HG03025 (cell line): ENCODE measurements around the gene TOP3A.

Experiments
- ATAC-seq: cut with Tn5 transposase; IDR thresholded peaks from one replicate; pipeline ENCODE4 v1.9.1; 2021; ENCODE audit warnings: mild to moderate bottlenecking, moderate library complexity; ENCODE audit not compliant: unreplicated experiment, low FRiP score

TOP3A gene

GRCh38 chr17:18256351-18256750 is 58.4 kb downstream of the TOP3A start:
- ATAC-seq = no peak

DNA sequence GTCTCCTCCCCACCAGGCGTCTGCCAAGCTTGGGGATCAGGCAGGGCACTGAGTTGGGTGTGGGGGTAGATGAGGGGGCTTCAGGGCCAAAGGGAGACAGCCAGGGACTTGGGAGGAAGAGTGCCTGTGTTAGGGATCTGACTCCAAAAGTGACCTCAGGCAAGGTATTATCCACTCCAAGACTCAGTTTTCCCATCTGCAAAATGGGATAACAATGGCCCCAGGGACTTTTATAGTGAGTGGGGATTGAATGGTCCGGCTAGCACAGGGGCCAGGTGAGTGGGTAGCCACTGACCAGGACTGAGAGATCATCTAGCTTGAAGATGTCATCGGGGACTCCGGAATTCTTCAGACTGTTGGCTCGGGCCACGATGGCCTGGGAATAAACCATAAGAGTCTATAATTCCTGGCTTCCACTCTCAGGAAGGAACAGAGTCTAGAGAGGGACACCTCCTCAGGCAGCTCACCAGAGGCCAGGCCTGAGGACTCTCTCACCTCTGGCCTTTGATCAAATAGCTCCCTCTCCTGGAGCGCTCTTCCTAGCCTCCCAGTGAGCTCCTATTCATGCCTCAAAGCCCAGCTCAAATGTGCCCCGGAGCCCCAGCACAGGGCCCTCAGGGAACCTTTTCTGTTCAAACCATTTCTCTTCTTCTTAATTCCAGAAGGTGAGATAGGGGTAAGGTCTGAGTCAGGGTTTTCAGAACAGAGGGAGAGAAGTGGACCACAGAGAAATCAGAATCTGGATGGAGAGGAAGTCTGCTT is 59.7 kb downstream of the TOP3A start:
- no peak for ATAC-seq

DNA sequence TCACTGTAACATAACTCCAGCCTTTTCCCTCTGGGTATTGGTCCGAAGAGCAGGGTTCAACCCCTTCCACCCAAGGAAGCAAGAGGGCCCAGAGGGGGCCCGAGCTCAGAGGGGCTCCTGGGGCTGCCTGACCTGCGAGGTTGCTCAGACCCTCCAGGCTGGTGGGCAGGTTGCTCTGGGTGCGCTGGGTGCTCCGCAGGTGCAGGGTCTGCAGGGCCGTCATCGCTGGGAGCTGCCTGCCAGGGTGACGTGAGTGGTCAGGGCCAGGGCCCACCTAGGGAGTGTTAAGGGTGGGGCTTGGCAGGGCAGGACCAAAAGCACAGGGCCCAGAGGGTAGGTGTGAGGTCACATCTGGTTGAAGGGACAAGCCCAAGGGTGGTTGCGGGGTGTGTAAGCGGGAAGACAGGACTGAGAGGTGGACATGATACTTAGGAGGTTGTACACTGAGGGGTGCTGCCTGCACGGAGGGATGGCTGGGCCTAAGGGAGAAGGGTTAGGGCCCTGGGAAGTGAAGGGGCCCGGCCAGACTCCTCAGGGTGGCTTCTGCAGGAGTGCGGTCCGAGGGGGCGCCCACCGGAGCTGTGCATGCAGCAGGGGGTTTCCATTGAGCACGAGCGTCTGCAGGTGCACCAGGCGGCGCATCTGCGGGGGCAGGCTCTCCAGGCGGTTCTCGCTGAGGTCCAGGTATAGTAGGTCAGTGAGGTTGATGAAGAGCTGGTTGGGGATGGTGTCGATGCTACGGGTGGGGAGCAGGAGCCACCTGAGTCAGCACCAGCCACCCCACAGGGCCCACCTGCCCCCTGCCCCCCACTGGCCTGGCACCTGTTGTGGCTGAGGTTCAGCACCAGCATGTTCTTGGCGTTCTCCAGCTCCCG is 60.6 kb downstream of the TOP3A start:
- ATAC-seq = no peak

- ATAC-seq = no peak
Observed at GRCh38 chr17:18253187-18253884, 61.5 kb downstream of the TOP3A start.

DNA sequence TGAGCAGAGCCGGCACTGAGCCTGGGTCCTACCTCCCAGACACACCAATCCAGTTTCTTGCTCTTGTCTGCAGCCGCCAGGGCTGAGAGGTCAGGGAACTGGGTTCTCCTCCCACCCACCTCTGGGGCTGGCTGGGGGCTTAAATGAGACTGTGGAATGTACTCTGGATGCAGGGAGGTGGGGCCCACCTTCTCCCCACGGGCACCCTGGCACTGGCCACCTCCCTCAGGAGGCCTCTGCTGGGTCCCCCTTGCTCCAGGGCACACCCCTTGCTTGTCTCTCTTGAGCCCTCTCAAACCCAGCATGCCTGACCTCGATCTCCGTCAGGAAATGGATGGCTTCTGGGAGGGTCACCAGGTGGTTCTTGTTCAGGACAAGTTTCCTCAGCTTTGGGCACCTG is 62.6 kb downstream of the TOP3A start:
- no peak for ATAC-seq

DNA sequence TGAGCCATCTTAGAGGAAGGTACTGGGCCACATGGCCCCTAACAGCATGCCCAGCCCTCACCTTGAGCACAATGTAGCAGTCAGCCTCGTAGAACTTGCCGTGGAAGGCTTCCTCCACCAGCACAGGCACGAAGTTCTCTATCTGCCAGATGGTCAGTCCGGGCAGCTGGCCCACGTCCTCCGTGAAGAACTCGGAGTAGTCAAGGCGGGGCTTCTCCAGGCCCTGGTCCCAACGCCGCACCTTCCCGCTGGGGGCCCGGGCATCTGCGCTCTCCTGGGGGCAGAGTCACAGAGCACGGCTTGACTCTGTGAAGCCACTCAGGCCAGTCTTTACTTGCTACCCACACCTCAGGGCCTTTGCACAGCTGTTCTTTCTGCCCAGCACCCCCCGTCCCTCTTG is 63.6 kb downstream of the TOP3A start:
- no peak for ATAC-seq

- no peak for ATAC-seq
Observed at GRCh38 chr17:18250708-18251107, 64.1 kb downstream of the TOP3A start.

DNA sequence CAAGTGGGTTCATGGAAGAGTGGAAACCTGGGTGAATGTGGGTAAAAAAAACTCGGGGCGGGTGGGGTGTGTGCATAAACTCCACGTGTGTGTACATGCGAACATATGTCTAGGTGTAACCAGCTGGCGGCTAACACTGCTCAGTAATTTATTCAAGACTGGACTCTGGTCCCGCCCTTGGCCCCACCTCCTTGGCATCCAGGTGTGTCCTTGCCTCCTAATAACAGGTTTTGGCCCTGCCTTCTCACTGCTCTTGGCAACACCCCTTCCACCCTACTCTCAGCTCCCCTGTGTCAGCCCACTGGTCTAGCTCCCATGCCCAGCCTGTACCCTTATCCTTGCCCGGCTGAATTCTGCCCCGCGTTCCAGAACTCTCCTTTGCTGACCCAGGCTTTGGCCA is 64.5 kb downstream of the TOP3A start:
- no peak for ATAC-seq

DNA sequence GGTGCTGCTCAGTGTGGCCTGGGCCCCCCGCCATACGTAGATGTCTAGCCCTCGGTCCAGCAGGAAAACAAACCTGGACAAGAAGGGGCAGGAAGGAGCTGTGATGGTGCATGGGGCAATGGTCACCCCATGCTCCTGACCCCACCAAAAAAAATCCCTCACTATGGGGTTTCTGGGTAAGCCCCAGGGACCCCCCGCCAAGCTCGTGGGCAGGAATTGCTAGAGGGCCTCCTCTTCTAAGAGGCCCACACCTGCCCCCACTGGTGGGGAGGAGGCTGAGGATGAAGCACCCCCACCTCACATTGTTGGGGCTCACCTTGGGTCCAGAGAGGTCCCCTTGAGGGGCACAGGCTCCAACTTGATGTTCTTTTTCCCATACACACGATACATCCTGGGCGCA is 66.0 kb downstream of the TOP3A start:
- no peak for ATAC-seq

DNA sequence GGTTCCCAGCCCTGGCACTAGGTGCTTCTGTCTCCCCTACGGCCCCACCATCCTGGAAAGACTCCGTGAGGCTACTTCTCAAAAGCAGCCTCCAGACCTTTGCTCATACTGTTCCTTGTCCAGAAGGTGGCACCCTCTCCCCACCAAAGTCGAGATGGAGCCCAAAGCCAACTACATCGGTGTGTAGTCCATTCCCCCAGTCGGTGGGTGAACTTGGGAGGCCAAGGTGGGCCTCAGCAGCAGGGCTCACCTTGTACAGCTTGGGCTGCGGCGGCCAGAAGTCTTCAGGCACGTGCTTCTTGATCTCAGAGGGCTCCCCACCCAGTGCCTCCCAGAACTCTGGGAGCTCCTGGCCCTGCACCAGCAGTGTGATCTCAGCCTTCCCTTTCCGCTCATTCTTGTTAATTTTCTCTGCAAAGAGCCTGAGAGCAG is 66.5 kb downstream of the TOP3A start:
- no peak for ATAC-seq

- no peak for ATAC-seq
Observed at GRCh38 chr17:18247613-18248001, 67.2 kb downstream of the TOP3A start.

DNA sequence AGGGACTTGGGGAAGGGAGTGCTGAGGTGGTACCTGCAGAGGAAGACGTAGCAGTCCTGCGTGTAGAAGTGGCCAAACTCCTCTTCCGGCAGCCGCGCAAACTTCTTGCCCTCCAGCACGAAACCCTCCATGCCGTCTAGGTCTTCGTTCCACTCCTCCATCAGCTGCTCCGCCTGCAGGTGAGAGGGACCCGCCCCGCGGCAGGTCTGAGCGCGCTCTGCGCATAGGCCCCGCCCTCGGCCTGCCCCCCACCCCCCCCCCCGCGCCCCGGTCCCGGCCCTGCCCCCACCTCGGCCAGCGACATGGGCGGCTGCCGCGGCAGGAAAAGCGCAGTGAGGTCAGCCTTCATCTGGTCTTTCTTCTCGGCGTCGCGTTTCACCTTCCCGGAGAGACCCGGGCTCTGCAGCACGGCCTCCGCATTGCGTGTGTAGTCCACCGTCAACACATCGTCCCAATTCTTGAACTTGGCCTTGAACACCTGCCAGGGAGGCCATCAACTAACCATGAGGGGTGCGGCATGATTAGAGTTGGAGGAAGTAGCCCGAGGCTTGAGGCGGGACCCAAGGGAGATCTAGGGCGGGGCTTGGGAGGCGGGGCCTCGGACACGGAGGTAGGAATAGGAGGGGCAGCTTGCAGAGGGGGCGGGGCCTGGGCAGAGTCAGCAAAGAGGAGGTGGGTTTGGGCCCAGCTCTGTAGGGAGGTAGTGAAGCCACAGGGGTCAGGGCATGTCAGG is 67.7 kb downstream of the TOP3A start:
- no peak for ATAC-seq

DNA sequence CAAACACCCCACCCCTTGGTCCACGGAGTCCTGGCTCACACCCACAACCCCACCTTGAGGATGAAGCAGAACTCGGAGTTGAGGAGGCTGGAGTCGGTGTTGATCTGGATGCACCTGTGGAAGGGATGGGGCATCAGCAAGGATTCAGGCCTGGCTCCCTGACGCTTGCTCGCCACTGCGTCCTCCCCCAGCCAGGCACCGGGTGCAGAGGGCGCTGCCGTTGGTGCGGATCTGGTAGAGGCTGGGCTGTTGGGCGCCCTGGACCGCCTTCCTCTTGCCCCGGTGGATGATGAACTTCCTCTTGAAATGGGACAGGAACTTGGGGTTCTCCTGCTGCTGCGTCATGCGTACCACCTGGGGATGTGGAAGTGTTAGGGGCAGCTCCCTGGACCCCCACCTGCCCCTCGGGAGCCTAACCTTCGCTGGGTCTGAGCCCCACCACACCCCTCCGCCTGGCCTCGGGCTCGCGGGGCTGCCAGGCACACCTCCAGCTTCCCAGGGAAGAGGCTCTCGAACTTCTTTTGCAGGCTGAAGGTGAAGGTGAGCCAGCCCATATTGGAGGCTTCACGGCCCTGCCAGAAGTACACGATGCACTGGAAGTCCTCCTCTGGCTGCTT is 68.6 kb downstream of the TOP3A start:
- no peak for ATAC-seq

- ATAC-seq = no peak
Observed at GRCh38 chr17:18245038-18245776, 69.6 kb downstream of the TOP3A start.

GRCh38 chr17:18241229-18241871 is 73.4 kb downstream of the TOP3A start:
- no peak for ATAC-seq

DNA sequence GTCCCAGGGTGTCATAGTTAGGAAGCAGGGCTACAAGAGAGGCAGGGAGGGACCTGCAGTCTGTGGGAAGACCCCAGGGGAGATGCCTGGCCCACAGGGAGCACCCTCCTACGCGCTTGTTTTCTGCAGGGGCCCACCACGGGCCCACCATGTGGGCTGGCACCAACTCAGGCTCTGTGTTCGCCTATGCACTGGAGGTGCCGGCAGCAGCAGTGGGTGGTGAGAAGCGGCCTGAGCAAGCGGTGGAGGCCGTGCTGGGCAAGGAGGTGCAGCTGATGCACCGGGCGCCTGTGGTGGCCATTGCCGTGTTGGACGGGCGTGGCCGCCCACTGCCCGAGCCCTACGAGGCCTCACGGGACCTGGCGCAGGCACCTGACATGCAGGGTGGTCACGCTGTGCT is 74.3 kb downstream of the TOP3A start:
- no peak for ATAC-seq

GRCh38 chr17:18238299-18238698 is 76.5 kb downstream of the TOP3A start:
- ATAC-seq = no peak

DNA sequence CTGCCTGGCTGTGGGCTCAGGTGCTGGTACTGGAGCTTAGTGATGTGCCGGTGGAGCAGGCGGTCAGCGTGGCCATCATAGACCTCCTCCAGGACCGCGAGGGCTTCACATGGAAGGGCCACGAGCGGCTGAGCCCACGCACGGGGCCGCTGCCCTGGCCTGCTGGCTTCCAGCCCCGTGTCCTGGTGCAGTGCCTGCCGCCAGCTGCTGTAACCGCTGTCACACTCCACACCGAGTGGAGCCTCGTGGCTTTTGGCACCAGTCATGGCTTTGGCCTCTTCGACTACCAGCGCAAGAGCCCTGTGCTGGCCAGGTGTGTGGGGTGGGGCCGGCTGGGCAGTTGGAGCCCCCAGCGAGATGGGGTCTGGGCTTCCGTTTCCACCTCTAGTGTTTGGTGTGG is 77.3 kb downstream of the TOP3A start:
- ATAC-seq = no peak

DNA sequence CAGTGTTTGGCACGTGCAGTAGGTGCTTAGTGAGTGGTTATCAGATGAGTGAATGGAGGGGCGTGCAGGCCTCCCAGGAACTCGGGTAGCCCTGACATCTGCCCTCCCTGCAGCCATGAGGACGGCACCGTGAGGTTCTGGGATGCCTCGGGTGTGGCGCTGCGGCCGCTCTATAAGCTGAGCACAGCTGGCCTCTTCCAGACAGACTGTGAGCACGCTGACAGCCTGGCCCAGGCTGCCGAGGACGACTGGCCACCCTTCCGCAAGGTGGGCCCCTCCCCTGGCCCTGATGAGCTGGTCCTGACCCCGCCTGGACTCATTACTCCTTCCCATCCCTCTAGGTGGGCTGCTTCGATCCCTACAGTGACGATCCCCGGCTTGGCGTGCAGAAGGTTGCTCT is 78.3 kb downstream of the TOP3A start:
- no peak for ATAC-seq
